ENCODE measurements around the gene PCDH1.

Gene PCDH1

GRCh38 chr5:141812512-141812911 lies 65.7 kb downstream of the PCDH1 start:
- in situ Hi-C loops (cut with MboI; ENCODE audit: low sequenced_read_pairs) = no loop called here

GRCh38 chr5:141811287-141812155 lies 66.7 kb downstream of the PCDH1 start:
- in situ Hi-C loops (cut with MboI; ENCODE audit: low sequenced_read_pairs) = no loop called here

GRCh38 chr5:141810702-141811101 lies 67.5 kb downstream of the PCDH1 start:
- in situ Hi-C loops (cut with MboI; ENCODE audit: low sequenced_read_pairs) = no loop called here

GRCh38 chr5:141809380-141810096 lies 68.7 kb downstream of the PCDH1 start:
- in situ Hi-C loops (cut with MboI; ENCODE audit: low sequenced_read_pairs) = no loop called here

GRCh38 chr5:141808857-141809256 lies 69.4 kb downstream of the PCDH1 start:
- in situ Hi-C loops (cut with MboI; ENCODE audit: low sequenced_read_pairs) = no loop called here

GRCh38 chr5:141807732-141808131 lies 70.5 kb downstream of the PCDH1 start:
- in situ Hi-C loops (cut with MboI; ENCODE audit: low sequenced_read_pairs) = no loop called here

- in situ Hi-C loops (cut with MboI; ENCODE audit: low sequenced_read_pairs) = no loop called here
Observed at GRCh38 chr5:141807329-141807728, 70.9 kb downstream of the PCDH1 start.

- in situ Hi-C loops (cut with MboI; ENCODE audit: low sequenced_read_pairs) = no loop called here
Observed at GRCh38 chr5:141806626-141807025, 71.6 kb downstream of the PCDH1 start.

- in situ Hi-C loops (cut with MboI; ENCODE audit: low sequenced_read_pairs) = no loop called here
Observed at GRCh38 chr5:141805874-141806595, 72.2 kb downstream of the PCDH1 start.

GRCh38 chr5:141804475-141804874 lies 73.7 kb downstream of the PCDH1 start:
- in situ Hi-C loops (cut with MboI; ENCODE audit: low sequenced_read_pairs) = no loop called here

Data from HL-60/S4 treated with retinoic acid at 250 ng/mL for 4 days and 3 days (cell line).